HG03108 (cell line): ENCODE data around the gene POLD4.
"Not testable (repeated sequence)": the region's sequence is repeated elsewhere in the genome, so short reads cannot be mapped to it uniquely, and the experiment has no call there.

Experiments
- ATAC-seq: cut with Tn5 transposase; IDR thresholded peaks from one replicate; pipeline ENCODE4 v1.9.1; 2021; ENCODE audit warnings: moderate library complexity; ENCODE audit not compliant: unreplicated experiment

The POLD4 gene

GRCh38 chr11:67353317-67354074, at the start of gene POLD4:
TSS of gene POLD4 (minus strand) at chr11:67353546. CDS start at chr11:67353399, 147 bp downstream.
- peak; percentile 64 for ATAC-seq

- ATAC-seq, result not testable (repeated sequence)
These were observed 49.7 kb upstream of the POLD4 start for GRCh38 chr11:67403085-67403484.

DNA sequence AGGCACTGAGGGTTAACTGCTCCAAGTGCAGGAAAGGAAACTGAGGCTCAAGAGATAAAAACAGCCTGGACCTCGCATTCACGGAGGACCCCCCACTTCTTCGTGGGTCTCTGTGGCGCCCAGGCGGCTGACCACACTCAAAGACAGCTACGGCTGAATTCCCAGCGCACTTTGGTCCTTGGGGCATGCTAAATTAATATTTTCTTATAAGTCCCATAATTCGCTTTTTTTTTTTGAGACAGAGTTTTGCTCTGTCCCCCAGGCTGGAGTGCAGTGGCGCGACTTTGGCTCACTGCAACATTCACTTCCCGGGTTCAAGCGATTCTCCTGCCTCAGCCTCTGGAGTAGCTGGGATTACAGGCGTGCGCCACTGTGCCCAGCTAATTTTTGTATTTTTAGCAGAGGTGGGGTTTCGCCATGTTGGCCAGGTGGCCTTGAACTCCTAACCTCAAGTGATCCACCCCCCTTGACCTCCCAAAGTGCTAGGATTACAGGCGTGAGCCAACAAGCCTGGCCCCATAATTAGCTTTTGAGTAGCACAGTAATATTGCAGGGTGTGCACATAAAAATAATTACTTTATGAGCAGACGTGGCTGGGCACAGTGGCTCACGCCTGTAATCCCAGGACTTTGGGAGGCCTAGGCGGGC, 49.0 kb upstream of the POLD4 start:
- not testable (repeated sequence) for ATAC-seq

GRCh38 chr11:67401495-67402191, 48.3 kb upstream of the POLD4 start, which contains the start of gene PPP1CA:
TSS of gene PPP1CA (minus strand) at chr11:67401858. CDS start at chr11:67401782, 76 bp downstream.
- peak; percentile 56 for ATAC-seq

DNA sequence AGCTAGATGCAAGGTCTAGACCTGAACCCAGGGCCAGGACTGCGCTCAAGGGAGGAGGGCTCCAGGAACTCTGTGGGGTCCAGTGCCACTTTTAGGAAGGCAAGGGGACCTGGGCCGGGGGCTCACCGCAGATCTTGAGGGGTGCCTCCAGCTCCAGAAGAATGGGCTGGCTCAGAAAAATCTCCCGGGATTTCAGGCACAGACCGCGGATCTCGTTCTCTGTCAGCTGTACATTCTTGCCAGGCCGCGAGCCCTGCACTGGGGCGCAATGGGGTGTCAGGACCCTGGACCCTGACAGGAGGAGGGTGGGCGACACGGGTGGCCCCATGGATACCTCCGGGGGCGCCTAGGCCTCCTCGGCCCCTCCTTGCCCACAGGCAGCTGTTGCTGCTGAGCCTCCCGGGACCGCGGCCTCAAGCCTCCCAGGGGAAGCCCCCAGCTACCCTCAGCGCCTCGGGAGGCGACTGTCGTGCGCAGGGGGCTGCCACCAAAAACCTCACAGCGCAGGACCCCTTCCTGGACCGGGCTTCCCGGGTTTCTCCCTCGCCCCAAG, 47.7 kb upstream of the POLD4 start:
- peak; percentile 1 for ATAC-seq

DNA sequence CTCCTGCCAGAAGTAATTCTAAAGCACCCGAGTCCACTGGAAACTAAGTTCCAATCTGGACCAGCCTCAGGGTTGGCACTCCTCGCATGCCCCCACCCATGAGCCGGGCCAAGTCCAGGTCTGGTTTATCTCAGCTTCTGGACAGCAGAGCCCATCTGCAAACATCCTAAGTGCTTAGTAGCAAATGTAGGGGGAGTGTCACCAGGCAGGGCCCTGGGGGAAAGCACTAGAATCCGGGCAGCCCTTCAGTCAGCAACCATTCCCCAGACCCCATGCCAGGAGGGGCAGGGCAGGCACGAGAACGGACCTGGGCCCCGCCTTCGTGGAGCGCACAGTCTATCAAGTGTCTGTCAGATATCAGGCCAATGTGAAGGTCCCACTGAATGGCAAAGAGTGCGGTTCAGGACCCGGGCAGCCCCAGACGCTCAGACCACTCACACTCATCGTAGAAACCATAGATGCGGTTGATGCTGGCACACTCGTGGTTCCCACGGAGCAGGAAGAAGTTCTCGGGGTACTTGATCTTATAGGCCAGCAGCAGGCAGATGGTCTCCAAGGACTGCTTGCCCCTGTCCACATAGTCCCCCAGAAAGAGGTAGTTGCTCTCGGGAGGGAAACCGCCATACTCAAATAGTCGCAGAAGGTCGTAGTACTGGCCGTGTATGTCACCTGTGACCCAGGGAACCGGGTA, 47.0 kb upstream of the POLD4 start:
- no peak for ATAC-seq

- ATAC-seq, result no peak
These were observed 45.6 kb upstream of the POLD4 start for GRCh38 chr11:67398661-67399563.

- no peak for ATAC-seq
These were observed 44.8 kb upstream of the POLD4 start for GRCh38 chr11:67397986-67398660.

DNA sequence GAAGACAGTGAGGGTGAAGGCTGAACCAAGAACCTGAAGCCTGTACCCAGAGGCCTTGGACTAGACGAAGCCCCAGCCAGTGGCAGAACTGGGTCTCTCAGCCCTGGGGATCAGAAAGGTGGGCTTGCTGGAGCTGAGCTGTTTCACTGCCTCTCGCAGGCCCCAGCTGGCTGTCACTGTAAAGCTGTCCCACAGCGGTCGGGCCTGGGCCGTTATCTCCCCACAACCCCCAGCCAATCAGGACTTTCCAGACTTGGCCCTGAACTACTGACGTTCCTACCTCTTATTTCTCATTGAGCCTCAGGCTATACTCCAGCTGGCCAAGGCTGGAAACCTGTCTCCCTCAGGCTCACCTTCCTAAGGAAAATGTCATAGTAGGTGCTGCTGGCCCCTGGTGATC, 44.2 kb upstream of the POLD4 start:
- ATAC-seq, result no peak

DNA sequence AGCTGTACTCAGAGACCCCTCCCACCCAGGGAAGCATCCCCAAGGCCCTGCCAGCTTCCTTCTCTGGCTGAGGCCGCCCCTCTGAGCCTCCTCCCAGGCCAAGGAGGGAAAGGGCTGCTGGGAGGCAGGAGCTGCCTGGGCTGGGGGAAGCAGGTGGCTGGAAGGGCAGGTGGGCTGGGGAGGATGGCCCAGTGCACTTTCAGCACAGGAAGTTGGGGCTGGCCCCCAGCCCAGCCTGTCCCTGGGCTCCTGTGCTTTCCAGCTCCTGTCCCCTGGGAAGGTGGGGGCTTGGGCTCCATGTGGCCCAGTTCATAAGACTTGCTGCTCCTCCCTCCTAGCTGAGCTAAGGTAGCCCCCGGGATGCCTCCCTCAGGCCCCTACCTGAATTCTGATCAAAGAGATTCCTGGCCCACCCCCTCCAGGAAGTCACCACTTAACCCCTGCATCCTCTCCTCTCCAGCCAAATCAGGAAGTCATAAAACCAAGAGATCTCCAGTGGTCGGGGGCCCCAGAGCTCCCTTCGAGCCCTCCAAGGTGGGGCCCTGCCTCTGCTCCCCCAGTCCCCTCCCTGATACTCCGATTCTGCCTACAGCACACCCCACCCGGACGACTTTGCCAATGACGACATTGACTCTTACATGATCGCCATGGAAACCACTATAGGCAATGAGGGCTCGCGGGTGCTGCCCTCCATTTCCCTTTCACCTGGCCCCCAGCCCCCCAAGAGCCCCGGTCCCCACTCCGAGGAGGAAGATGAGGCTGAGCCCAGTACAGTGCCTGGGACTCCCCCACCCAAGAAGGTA, 43.4 kb upstream of the POLD4 start:
- ATAC-seq, result no peak

DNA sequence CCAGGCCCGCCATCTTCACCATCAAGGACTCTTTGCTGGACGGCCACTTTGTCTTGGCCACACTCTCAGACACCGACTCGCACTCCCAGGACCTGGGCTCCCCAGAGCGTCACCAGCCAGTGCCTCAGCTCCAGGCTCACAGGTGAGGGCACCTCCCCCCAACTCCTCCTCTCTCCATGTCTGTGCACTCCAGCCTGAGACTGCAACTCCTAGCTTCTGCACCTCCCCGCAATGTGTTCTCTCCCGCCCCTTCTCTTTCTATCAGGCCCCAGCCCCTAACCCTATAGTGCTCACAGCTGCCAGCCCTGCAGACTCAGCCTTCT, 42.9 kb upstream of the POLD4 start:
- ATAC-seq, result no peak

- no peak for ATAC-seq
These were observed 42.4 kb upstream of the POLD4 start for GRCh38 chr11:67395555-67396258.

DNA sequence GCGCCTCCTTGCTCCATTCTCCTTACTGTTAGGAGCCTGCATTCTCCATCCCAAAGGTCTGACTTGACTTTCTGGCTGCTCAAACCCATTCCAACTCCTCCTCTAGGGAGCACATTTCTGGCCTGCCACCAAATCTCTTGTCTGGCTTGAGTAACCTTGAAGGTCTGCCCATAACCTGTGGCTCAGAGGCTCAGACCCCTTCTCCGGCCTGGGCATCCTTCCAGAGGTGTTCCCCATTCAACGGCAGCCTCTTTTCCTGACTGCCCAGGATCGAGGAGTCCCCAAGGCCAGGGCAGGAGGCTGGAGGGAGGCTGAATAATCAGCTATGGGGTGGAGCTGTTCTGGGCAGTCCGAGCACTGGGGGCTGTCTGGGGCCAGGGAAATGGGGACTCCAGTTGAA, 40.6 kb upstream of the POLD4 start:
- ATAC-seq, result no peak

DNA sequence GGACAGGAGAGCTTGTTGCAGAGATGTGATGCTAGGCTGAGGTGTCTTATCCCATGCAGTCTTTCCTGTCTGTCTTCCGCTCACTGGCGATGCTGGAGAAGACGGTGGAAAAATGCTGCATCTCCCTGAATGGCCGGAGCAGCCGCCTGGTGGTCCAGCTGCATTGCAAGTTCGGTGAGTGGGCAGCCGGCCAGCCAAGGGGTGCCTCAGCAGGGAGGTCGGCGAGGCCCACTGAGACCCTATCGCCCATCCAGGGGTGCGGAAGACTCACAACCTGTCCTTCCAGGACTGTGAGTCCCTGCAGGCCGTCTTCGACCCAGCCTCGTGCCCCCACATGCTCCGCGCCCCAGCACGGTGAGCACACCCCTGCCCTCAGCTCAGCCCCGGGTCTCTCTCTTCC, 40.1 kb upstream of the POLD4 start:
- ATAC-seq, result no peak

DNA sequence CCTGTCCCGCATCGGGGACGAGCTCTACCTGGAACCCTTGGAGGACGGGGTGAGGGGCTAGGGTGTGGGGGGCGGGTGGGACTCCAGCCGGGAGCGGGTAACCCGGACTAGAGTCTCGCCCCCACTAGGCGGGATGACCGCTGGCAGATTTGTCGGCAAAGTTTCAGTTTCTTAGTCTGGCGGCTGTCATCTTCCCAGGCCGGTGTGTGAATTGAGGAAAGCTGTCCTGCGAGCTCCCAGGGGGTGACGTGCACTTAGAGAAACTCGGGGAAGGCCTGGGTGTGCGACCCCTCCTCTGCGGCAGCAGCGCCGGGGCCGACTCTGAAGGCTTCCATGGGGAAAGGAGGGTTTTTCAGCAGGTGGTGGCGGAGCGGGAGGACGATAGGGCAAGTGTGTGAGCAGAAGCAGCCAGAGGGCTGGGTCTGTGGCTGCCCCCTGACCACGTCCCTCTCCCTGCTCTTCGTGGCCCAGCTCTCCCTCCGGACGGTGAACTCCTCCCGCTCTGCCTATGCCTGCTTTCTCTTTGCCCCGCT, 38.9 kb upstream of the POLD4 start:
- ATAC-seq, result no peak

DNA sequence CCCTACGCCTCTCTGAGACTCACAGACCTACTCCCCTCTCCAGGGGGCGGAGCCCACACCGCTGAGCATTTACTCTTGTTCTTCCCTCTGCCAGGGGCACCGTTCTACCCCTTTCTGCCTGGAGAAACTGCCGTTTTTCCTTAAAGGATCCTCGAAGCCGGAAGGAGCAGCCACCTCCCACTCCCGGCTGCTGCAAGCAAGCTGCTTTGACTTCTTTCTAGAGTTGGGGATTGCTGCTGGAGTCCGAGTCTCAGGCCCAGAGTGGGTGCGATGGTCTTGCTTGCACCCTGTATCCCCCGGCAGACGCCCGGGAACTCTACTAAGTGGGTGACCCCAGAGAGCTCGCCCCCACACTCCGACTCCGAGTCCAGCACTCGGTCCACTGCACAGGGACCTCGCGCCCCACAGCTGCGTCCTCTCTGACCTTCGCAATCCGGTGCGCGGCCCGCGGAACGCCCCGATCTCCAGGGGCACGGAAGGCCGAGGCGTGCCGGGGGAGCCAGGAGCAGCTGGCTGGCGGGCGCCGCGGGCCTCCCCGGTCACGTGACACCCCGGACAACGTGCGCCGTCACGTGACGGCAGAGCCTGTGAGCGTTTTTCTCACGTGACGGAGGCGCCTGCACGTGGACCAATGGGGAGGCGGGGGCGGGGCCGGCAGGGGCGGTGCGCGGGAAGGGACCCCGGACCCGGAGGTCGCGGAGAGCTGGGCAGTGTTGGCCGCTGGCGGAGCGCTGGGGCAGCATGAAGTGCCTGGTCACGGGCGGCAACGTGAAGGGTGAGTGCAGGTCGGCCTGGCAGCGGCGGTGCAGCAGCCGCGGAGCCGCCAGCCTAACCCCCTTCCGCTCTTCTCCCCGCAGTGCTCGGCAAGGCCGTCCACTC, 38.2 kb upstream of the POLD4 start, which contains the start of gene RAD9A:
Gene RAD9A, plus strand, starts transcription at position 683 of the 879 bp plus-strand sequence. Its CDS starts 59 bp downstream, at position 742.
- peak; percentile 38 for ATAC-seq

GRCh38 chr11:67390947-67391303, 37.6 kb upstream of the POLD4 start:
- ATAC-seq, result peak; percentile 8
